GM10266 (cell line): ENCODE measurements around the gene CNBD2.
"Not testable (repeated sequence)": the region's sequence is repeated elsewhere in the genome, so short reads cannot be mapped to it uniquely, and the experiment has no call there.

Experiments
- DNase-seq: peaks from one replicate; pipeline ENCODE4 v3.0.0; 2012; ENCODE audit errors: extremely low spot score
- TF ChIP-seq, protein P1 (sequence below): IDR thresholded peaks from 2 replicates; pipeline ENCODE4 v1.5.1; 2012; ENCODE audit warnings: mild to moderate bottlenecking, low read depth; ENCODE audit not compliant: control insufficient read depth, insufficient read depth; ENCODE audit errors: missing control alignments

The CNBD2 gene

DNA sequence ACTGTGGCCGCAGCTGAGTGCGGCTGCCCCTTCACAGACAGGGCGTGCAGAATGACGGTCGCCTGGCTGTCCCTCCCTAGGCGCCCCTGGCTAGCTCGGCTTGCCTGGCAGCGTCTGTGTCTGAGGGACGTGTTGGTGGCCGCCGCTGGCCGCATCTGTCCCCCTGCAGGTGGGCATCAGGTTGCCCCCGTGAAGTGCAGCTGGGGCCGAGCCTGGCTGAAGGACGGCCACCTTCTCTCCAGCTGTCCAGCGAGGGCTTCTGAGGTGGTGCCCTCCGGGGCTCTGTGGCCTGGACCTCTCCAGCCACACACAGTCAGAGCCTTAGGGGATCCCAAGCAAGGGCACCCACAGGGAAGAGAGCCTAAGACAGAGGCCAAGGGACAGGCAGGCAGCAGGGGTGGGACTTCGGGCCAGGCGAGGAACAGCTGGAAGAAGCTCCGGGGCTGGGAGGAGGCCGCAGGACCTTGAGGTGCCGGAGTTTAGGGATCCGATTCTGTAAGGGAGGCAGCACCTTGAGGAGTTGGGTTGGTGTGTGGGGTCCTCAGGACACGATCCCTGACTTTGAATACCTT lies 97.1 kb downstream of the CNBD2 start:
- DNase-seq: no peak
- TF ChIP-seq, protein P1, sequence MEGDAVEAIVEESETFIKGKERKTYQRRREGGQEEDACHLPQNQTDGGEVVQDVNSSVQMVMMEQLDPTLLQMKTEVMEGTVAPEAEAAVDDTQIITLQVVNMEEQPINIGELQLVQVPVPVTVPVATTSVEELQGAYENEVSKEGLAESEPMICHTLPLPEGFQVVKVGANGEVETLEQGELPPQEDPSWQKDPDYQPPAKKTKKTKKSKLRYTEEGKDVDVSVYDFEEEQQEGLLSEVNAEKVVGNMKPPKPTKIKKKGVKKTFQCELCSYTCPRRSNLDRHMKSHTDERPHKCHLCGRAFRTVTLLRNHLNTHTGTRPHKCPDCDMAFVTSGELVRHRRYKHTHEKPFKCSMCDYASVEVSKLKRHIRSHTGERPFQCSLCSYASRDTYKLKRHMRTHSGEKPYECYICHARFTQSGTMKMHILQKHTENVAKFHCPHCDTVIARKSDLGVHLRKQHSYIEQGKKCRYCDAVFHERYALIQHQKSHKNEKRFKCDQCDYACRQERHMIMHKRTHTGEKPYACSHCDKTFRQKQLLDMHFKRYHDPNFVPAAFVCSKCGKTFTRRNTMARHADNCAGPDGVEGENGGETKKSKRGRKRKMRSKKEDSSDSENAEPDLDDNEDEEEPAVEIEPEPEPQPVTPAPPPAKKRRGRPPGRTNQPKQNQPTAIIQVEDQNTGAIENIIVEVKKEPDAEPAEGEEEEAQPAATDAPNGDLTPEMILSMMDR: no peak

- no peak for DNase-seq
Measured at GRCh38 chr20:36066777-36067176, 98.4 kb downstream of the CNBD2 start.

DNA sequence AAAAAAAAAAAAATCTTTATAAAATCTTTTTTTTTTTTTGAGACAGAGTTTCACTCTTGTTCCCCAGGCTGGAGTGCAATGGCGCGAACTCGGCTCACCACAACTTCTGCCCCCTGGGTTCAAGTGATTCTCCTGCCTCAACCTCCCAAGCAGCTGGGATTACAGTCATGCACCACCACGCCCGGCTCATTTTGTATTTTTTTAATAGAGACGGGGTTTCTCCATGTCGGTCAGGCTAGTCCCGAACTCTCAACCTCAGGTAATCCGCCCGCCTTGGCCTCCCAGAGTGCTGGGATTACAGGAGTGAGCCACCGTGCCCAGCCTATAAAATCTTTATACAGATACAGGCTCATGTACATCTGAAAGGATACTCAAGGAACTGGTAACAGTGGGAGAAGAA lies 100.1 kb downstream of the CNBD2 start:
- not testable (repeated sequence) for DNase-seq

More at GRCh38 chr20:36066777-36067176, 98.4 kb downstream of the CNBD2 start:
- TF ChIP-seq, protein P1: no peak

DNA sequence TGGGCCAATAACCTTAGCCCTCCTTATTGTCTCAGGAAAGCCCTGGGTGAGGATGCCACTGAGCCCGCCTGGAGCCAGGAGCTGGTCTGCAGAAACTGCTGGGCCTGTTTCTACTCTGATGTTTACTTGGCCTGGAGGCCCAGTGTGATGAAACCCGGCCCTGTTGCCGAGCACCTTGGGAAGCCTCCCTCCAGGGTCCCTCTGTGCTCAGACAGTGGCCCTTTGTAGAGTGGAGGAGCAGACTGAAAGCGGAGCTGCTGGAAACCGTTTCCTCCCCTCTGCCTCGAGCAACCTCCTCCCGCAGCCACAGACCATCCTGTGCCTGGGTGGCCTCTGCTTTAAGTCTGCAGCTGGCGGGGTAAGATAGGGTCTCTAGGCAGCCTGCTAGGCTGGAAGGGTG lies 102.1 kb downstream of the CNBD2 start:
- DNase-seq: no peak

DNA sequence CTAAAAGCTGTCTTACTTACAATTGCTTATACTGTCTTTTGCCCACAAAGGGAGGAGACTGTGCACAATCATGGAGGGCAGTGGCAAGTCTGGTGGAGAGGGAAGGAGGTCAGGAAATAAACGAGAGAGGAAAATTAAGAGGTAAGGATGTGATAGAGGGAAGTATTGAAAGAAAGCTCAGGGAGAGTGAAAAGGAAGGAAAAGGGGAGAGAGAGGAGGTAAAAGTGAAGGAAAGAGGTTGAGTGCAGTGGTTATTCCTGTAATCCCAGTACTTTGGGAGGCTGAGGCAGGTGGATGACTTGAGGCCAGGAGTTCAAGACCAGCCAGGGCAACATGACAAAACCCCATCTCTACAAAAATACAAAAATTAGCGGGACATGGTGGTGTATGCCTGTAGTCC lies 103.5 kb downstream of the CNBD2 start:
- TF ChIP-seq, protein P1: no peak
- DNase-seq: no peak

More for the DNA sequence above, 102.1 kb downstream of the CNBD2 start:
- TF ChIP-seq, protein P1: no peak

DNA sequence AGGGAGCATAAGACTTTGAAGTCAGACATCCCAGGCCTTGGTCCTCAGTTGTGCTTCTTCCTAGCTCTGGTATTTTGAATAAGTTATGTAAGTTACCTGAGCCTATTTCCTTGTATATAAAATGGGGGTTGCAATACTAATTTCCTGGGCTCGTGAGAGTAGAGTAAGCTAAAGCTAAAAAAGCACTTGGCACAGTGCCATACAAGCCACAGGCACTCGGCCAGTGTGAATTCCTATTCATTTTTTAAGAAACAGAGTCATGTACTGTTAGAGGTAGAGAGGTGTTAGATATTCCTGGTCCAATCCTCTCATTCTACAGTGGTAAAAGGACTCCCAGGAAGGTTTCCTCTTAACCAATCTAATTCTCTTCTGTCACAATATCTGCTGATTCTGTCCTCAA lies 106.6 kb downstream of the CNBD2 start:
- DNase-seq: no peak
- TF ChIP-seq, protein P1: no peak

DNA sequence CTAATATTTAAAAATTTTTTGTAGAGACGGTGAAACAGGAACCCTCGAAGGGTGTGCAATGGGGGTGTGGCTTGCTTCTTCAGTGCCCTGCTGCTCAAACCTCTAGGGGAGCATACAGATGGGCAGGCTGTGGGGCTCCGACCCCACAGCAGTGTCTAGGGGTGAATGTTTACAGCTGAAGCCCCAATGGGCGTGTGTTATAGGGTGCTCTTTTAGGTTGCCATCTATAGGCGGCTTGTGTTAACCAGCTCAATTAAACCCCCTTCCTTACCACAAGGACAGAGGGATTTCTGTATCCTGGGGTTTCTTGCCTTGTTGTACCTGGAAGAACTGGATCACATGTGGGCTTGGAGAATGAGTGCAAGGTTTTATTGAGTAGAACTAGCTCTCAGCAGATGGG lies 109.4 kb downstream of the CNBD2 start:
- DNase-seq: not testable (repeated sequence)

DNA sequence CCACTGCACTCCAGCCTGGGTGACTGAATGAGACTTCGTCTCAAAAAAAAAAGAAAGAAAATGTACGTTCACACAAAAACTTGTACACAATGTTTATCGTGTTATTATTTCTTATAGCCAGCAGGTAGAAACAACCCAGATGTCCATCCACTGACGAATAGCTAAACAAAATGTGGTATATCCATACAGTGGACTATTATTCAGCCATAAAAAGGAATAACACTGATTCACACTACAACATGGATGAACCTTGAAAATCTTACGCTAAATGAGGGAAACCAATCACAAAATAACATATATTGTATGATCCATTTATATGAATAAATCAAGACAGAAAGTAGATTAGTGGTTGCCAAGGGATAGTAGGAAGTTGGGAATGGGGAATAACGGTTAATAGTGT lies 111.1 kb downstream of the CNBD2 start:
- no peak for DNase-seq
- TF ChIP-seq, protein P1: no peak

GRCh38 chr20:36079984-36080383 lies 111.6 kb downstream of the CNBD2 start:
- DNase-seq: not testable (repeated sequence)
